Urinary bladder (tissue), 4 donors: ENCODE results near the gene ENTPD8. TPM values are rescaled to one million over a fixed set of nuclear protein-coding genes. Genes with fewer than 3 reads are reported as not detected.

Experiments
- DNase-seq: peaks from one replicate; pipeline ENCODE4 v3.0.0-alpha.2; 2015; ENCODE audit errors: extremely low spot score
- H3K27ac ChIP-seq: one replicate; pipeline ENCODE4 v1.5.1; 2013; ENCODE audit warnings: low read depth, mild to moderate bottlenecking, moderate library complexity
- H3K36me3 ChIP-seq: one replicate; pipeline ENCODE4 v1.6.1; 2013; ENCODE audit warnings: mild to moderate bottlenecking, moderate library complexity; ENCODE audit not compliant: insufficient read depth
- H3K4me1 ChIP-seq: one replicate; pipeline ENCODE4 v1.6.1; 2013; ENCODE audit warnings: mild to moderate bottlenecking, moderate library complexity; ENCODE audit not compliant: insufficient read depth
- H3K4me3 ChIP-seq: one replicate; pipeline ENCODE4 v1.5.1; 2013; ENCODE audit warnings: low read depth, low read length
- WGBS: extraction: QIAGEN DNeasy Blood & Tissue Kit; methylation state at CpG from one replicate; pipeline ENCODE4 v1.1.7; 2013; 5-methylcytosine and 5-hydroxymethylcytosine counted together
- polyA plus RNA-seq: library from polyadenylated mRNA; stranded (reverse); fragments of 200-250 nt; gene quantifications from one replicate; pipeline ENCODE4 v1.2.3, GENCODE V29; 2013
- total RNA-seq: library from RNA; depleted of rRNA; stranded (reverse); fragments of >200 nt; gene quantifications from one replicate; pipeline ENCODE4 v1.2.3, GENCODE V29; 2014
- donor health status: healthy with polysubstance abuse.
- donor health status: healthy.

ENTPD8 gene, protein sequence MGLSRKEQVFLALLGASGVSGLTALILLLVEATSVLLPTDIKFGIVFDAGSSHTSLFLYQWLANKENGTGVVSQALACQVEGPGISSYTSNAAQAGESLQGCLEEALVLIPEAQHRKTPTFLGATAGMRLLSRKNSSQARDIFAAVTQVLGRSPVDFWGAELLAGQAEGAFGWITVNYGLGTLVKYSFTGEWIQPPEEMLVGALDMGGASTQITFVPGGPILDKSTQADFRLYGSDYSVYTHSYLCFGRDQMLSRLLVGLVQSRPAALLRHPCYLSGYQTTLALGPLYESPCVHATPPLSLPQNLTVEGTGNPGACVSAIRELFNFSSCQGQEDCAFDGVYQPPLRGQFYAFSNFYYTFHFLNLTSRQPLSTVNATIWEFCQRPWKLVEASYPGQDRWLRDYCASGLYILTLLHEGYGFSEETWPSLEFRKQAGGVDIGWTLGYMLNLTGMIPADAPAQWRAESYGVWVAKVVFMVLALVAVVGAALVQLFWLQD
- total RNA-seq (0.16 TPM), polyA plus RNA-seq (not detected)

- WGBS = 1% methylated on average over 62 of the region's 62 CpGs
Measured at GRCh38 chr9:137441289-137441934, at the start of gene ENTPD8. ENTPD8 (minus strand) TSS chr9:137441357; CDS start chr9:137438285, 3,072 bp downstream.

DNA sequence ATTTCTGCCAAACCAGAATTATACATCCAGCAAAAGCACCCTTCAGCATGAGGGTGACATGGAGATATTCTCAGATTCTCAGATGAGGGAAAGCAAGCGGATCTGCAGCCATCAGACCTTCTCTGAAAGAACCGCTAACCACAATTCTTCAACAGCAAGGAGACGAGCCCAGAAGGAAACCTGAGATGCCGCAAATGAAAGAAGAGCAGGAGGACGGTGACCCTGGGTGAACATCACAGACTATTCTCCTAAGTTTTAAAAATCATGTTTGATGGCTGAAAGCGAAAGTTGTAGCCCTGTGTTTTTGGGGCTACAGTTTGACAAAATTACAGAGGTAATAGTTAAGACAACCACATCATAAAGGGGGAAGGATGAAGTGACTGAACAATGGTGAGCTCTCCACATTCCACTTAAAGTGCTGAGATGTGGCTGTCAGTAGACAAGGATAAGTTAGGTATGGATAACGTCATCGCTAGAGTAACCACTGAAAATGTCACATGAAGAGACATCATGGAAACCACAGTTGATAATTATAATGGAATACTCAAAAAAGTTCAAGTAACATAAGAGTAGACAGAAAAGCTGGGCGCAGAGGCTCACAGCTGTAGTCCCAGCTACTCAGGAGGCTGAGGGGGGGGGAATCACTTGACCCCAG, 49.5 kb upstream of the ENTPD8 start:
- DNase-seq = no peak
- H3K4me1 ChIP-seq = no peaks in the 10 kb centered on the region
- no peak overlapping the region for H3K27ac ChIP-seq
- 88% methylated on average over 9 of the region's 9 CpGs for WGBS
- H3K36me3 ChIP-seq = no peaks in the 10 kb centered on the region
- H3K4me3 ChIP-seq = no peak overlapping the region

More at GRCh38 chr9:137441289-137441934, at the start of gene ENTPD8:
- H3K36me3 ChIP-seq = no peaks in the 10 kb centered on the region
- H3K4me1 ChIP-seq = peaks cover 4% of the 10 kb centered on the region
- H3K4me3 ChIP-seq = peak within 1 kb of the TSS; percentile 27
- no peak within 1 kb of the TSS for H3K27ac ChIP-seq
- no peak for DNase-seq

DNA sequence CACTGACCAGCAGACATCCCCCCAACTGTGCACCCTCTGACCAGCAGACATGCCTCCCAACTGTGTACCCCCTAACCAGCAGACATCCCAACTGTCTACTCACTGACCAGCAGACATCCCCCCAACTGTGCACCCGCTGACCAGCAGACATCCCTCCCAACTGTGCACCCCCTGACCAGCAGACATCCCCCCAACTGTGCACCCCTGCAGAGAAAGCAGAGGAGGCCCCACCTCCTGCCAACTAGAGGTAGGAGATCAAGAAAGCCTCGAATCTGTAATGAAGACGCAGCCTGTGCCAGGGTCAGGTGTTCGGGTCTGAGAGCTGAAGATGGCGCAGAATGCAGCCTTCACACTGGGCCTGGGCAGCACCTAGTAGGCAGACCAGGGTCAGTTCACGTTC, 47.7 kb upstream of the ENTPD8 start:
- Histone ChIP-seq H3K36me3 (no peaks in the 10 kb centered on the region), H3K4me1 (no peaks in the 10 kb centered on the region), H3K4me3 (no peak overlapping the region), H3K27ac (no peak overlapping the region)
- DNase-seq = no peak
- 93% methylated on average over 6 of the region's 6 CpGs for WGBS

DNA sequence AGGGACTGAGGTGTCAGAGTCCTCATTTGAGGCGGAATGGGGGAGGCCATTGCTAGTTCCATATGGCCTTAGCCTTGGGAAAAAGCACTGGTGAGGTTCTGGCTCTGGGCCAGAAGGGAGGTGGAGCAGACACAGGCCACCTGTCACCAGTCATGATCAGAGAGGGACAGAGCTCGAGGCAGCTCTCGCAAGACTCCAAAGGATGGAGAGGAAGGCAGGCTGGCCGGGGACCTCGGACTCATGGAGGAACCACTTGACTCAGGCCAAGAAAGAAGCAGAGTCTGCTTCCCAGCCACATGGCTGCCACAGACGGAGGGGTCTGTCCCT, 47.1 kb upstream of the ENTPD8 start:
- WGBS = 66% methylated on average over 6 of the region's 6 CpGs
- DNase-seq = no peak
- no peak overlapping the region for H3K27ac ChIP-seq
- H3K36me3 ChIP-seq = no peaks in the 10 kb centered on the region
- no peaks in the 10 kb centered on the region for H3K4me1 ChIP-seq
- H3K4me3 ChIP-seq = no peak overlapping the region

GRCh38 chr9:137487454-137488326, 46.5 kb upstream of the ENTPD8 start:
- Histone ChIP-seq H3K36me3 (no peaks in the 10 kb centered on the region), H3K4me3 (no peak overlapping the region), H3K4me1 (no peaks in the 10 kb centered on the region), H3K27ac (no peak overlapping the region)
- WGBS = 66% methylated on average over 41 of the region's 41 CpGs
- DNase-seq = no peak

GRCh38 chr9:137486545-137487453, 45.6 kb upstream of the ENTPD8 start:
- Histone ChIP-seq H3K4me3 (no peak overlapping the region), H3K4me1 (no peaks in the 10 kb centered on the region), H3K36me3 (no peaks in the 10 kb centered on the region), H3K27ac (no peak overlapping the region)
- 79% methylated on average over 35 of the region's 35 CpGs for WGBS
- DNase-seq = no peak

DNA sequence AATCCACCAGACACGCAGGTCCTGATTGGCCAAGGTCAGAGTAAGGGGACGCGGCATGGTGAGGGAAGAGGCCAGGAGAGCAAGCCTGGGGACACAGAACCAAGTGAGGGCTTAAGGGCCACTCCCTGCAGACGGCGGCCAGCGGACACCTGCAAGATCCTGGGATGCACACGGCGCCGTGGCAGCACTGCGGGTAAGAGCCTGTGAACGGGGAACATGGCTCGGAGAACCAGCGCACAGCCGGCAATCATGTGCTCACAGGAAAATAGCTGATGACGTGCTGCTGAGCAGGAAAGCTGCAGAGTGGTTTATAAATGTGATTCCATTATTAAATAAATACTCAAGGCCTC, 45.0 kb upstream of the ENTPD8 start:
- no peak for DNase-seq

DNA sequence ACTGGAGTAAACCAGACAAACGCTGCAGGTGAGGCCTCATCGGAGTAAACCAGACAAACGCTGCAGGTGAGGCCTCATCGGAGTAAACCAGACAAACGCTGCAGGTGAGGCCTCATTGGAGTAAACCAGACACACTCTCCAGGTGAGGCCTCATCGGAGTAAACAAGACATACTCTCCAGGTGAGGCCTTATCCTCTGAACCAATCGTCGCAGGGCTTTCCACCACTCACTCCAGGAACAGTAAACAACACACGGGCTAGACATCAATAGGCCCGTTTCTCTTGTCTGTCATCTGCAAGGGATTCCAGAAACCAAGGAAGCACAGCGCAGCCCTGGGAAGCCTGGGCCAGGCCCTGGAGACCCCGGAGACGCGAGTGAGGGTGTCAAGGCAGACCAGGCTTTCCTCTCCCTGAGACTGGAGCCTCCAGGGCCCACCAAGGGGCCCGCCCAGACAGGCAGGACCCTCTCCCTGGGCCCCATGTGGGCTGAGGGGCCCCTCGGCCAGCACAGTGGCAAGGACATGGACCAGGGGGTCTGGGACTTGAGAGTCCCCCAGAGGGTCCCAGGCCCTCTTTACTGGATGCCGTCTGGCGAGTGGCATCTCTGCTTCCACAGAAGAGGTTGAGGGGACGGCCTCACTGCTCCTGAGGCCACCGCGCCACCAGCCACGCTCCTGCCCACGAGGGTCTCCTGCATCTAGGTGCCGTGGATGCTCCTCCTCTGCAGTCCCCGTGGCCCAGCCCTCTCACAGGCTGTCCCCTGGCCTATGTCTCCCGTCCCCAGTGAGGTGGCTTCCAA, 44.4 kb upstream of the ENTPD8 start:
- Histone ChIP-seq H3K4me3 (no peak overlapping the region), H3K27ac (no peak overlapping the region), H3K4me1 (no peaks in the 10 kb centered on the region), H3K36me3 (no peaks in the 10 kb centered on the region)
- no peak for DNase-seq
- 87% methylated on average over 26 of the region's 26 CpGs for WGBS

More for the DNA sequence above, 45.0 kb upstream of the ENTPD8 start:
- Histone ChIP-seq H3K4me1 (no peaks in the 10 kb centered on the region), H3K27ac (no peak overlapping the region), H3K36me3 (no peaks in the 10 kb centered on the region), H3K4me3 (no peak overlapping the region)
- WGBS = 88% methylated on average over 15 of the region's 15 CpGs

GRCh38 chr9:137484551-137485315, 43.6 kb upstream of the ENTPD8 start:
- H3K4me3 ChIP-seq = no peak overlapping the region
- DNase-seq = no peak
- no peaks in the 10 kb centered on the region for H3K36me3 ChIP-seq
- WGBS = 92% methylated on average over 27 of the region's 27 CpGs
- H3K4me1 ChIP-seq = no peaks in the 10 kb centered on the region
- H3K27ac ChIP-seq = no peak overlapping the region

DNA sequence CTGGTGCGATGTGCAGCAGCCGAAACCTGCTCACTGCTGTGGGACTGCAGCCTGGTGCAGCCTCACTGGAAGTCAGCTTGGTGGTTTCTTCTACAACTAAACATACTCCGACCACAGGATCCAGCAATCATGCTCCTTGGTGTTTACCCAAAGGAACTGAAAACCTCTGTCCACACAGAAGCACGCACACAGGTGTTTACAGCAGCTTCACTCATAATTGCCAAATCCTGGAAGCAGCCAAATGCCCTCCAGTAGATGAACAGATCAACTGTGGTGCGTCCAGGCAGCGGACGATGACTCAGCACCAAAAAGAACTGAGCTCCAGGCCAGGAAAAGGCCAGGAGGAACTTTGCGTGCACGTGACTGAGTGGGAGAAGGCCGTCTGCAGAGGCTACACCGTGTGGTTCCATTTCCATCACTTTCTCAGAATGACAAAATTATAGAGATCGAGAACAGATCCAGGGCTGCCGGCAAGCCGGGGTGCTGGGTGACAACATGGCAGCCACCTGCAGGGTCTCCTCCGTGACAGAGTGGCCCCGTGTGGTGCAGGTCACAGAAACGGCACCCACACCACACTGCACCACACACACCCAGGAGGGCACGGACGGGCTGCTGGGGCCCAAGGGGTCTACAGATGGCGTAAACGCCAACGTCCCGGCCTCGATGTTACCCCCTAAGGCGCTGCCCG, 41.1 kb upstream of the ENTPD8 start:
- no peak overlapping the region for H3K4me3 ChIP-seq
- H3K36me3 ChIP-seq = no peaks in the 10 kb centered on the region
- WGBS = 67% methylated on average over 26 of the region's 26 CpGs
- H3K27ac ChIP-seq = no peak overlapping the region
- no peak for DNase-seq
- H3K4me1 ChIP-seq = no peaks in the 10 kb centered on the region
